Type B pancreatic cell (in vitro differentiated cells): Measurements from ENCODE around the gene DAPK1. TPM values are rescaled to one million over a fixed set of nuclear protein-coding genes. Genes with fewer than 3 reads are reported as not detected.

Experiments
- DNase-seq: peaks from one replicate; pipeline ENCODE4 v3.0.0; 2021; ENCODE audit warnings: mixed read lengths; ENCODE audit not compliant: unreplicated experiment; ENCODE audit errors: extremely low spot score
- H3K27ac Mint-ChIP-seq: 2 replicates; pipeline ENCODE4 v1.8.0; 2021; ENCODE audit warnings: mild to moderate bottlenecking, mixed read lengths
- H3K27me3 Mint-ChIP-seq: 2 replicates; pipeline ENCODE4 v1.8.0; 2021; ENCODE audit warnings: mixed read lengths
- H3K36me3 Mint-ChIP-seq: 2 replicates; pipeline ENCODE4 v1.8.0; 2021; ENCODE audit warnings: mixed read lengths
- H3K4me1 Mint-ChIP-seq: one replicate; pipeline ENCODE4 v1.8.0; 2021; ENCODE audit warnings: mixed read lengths; ENCODE audit not compliant: unreplicated experiment
- H3K4me3 Mint-ChIP-seq: 2 replicates; pipeline ENCODE4 v1.8.0; 2021; ENCODE audit warnings: mild to moderate bottlenecking, mixed read lengths
- H3K9me3 Mint-ChIP-seq: 2 replicates; pipeline ENCODE4 v1.8.0; 2021; ENCODE audit warnings: mixed read lengths
- total RNA-seq: library from RNA; stranded (reverse); gene quantifications from 2 replicates; pipeline ENCODE4 v1.2.1, GENCODE V29; 2021; ENCODE audit warnings: low replicate concordance
- TF ChIP-seq, protein P1 (sequence below): fragments of 200-600 bp; sonication (generic); conservative IDR thresholded peaks from 2 replicates; pipeline ENCODE4 v1.5.0; 2021; ENCODE audit warnings: antibody characterized with exemption, mild to moderate bottlenecking

DAPK1 gene
- total RNA-seq, 1 donor from 2014 or later = 160 TPM

DNA sequence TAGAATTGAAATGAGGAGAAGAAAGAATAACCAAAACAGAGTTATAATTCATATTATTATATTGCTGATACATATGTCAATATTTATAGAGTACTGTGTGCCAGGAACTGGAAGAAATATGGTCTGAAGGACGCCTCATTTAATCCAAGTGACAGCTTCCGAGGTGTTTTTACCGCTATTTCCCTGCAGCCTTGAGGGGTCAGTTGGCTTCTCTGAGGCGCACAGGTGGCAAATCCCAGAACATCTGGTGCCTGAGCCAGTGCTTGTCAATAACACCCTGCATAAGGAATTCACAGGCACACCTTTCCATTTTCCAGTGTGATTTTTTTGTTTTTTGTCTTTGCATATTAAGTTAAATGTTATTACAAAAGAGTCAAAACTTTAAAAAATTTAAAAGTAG, 185.0 kb downstream of the DAPK1 start:
- Mint-ChIP-seq H3K27me3 (no peaks in the 10 kb centered on the region), H3K36me3 (peaks cover 33% of the 10 kb centered on the region), H3K9me3 (no peaks in the 10 kb centered on the region), H3K27ac (peak overlapping the region; percentile 10), H3K4me3 (no peak overlapping the region), H3K4me1 (peaks cover 20% of the 10 kb centered on the region)
- TF ChIP-seq, protein P1, sequence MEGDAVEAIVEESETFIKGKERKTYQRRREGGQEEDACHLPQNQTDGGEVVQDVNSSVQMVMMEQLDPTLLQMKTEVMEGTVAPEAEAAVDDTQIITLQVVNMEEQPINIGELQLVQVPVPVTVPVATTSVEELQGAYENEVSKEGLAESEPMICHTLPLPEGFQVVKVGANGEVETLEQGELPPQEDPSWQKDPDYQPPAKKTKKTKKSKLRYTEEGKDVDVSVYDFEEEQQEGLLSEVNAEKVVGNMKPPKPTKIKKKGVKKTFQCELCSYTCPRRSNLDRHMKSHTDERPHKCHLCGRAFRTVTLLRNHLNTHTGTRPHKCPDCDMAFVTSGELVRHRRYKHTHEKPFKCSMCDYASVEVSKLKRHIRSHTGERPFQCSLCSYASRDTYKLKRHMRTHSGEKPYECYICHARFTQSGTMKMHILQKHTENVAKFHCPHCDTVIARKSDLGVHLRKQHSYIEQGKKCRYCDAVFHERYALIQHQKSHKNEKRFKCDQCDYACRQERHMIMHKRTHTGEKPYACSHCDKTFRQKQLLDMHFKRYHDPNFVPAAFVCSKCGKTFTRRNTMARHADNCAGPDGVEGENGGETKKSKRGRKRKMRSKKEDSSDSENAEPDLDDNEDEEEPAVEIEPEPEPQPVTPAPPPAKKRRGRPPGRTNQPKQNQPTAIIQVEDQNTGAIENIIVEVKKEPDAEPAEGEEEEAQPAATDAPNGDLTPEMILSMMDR = no peak
- DNase-seq = no peak

DNA sequence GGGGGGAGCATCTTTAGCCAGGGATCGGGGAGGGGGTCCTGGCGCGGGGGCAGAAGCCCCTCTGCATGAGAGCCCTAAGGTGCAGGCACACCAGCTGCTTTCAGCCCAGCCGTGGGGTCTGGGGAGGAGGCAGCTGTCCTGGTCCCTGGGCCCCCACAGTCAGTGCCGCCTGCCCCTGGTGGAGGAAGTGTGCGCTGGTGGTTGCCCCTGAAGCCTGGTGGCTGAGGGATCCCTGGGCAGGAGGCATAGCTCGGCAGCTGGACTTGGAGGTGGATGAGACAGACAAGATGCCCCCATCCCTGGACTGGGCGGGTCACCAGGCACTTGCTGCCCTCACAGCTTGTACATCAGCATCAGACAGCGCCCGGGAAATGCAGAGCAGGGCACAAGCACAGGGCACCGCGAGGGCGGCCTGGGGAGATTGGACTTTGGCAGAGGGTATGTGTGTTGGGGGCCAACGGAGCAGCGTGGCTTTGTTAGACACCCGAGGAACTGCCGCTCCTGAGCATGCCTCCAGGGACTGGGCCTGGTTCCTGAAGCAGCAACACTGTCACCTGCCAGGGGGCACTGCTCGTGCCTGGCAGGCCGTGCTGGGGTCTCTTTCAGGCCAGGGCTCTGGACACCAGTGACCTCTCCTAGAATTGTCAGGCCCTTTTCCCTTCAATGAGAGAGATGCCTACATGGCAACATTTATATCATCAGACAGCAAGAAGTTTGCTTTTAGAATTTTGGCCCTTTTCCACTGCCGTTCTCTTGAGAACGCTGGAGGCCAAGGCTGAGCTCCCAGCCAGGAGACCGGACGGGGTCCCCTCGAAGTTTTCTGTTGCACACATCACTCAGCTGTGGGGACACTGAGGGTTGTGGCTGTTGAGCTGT, 186.3 kb downstream of the DAPK1 start:
- Mint-ChIP-seq H3K9me3 (no peaks in the 10 kb centered on the region), H3K4me1 (peaks cover 14% of the 10 kb centered on the region), H3K27ac (peak overlapping the region; percentile 51), H3K36me3 (peaks cover 42% of the 10 kb centered on the region), H3K27me3 (no peaks in the 10 kb centered on the region), H3K4me3 (no peak overlapping the region)
- TF ChIP-seq, protein P1 = no peak
- peak; percentile 66 for DNase-seq

DNA sequence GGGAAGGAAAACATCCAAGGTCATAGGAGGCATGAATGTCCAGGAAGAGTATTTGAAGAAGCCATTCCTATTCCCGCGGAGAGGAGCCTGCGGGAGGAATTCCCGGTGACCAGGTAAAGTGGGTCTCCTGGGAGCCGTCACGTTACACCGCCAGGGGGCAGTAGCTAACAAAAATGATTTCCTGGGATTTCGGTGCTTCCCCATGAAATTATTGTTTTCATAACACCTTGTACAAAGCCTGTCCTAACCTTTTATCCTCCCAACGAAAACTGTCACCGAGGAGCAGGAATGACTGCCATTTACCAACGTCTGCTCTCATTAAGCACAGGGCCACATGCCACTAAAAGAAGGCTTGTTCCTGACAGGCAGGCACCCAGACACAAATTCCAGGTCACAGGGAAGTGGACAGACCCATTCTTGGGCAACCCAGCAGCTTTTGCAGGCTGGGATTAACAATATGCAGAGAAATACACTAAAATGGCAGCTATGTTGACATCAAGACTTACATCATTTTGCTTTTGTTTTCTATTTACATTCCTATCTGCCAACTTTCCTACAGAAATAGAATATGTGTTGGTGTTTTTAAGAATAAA, 187.1 kb downstream of the DAPK1 start:
- DNase-seq = peak; percentile 65
- no peaks in the 10 kb centered on the region for H3K9me3 Mint-ChIP-seq
- peaks cover 14% of the 10 kb centered on the region for H3K4me1 Mint-ChIP-seq
- TF ChIP-seq, protein P1 = peak; percentile 86
- no peak overlapping the region for H3K4me3 Mint-ChIP-seq
- peak overlapping the region; percentile 51 for H3K27ac Mint-ChIP-seq
- peaks cover 49% of the 10 kb centered on the region for H3K36me3 Mint-ChIP-seq
- H3K27me3 Mint-ChIP-seq = no peaks in the 10 kb centered on the region

DNA sequence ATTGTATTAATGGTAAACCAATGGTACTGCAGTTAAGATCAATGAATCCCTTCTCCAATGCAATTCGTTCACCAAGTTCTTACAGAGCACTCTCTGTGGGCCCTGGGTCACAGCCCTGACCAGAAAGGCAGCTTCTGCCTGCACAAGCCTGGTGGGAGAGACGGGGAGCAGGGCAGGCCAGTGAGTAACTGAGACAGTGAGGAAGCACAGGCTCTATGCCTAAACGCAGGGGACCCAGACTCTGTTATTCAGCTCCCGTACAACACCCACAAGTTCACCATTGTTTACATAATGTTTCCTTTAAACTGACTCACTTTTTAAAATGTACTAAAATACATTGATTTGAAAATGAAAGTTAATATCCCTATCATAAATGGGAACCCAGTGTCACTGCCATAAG, 187.8 kb downstream of the DAPK1 start:
- Mint-ChIP-seq H3K27ac (peak overlapping the region; percentile 62), H3K4me1 (peaks cover 14% of the 10 kb centered on the region), H3K36me3 (peaks cover 56% of the 10 kb centered on the region), H3K4me3 (no peak overlapping the region), H3K9me3 (no peaks in the 10 kb centered on the region), H3K27me3 (no peaks in the 10 kb centered on the region)
- DNase-seq = no peak
- TF ChIP-seq, protein P1 = no peak

DNA sequence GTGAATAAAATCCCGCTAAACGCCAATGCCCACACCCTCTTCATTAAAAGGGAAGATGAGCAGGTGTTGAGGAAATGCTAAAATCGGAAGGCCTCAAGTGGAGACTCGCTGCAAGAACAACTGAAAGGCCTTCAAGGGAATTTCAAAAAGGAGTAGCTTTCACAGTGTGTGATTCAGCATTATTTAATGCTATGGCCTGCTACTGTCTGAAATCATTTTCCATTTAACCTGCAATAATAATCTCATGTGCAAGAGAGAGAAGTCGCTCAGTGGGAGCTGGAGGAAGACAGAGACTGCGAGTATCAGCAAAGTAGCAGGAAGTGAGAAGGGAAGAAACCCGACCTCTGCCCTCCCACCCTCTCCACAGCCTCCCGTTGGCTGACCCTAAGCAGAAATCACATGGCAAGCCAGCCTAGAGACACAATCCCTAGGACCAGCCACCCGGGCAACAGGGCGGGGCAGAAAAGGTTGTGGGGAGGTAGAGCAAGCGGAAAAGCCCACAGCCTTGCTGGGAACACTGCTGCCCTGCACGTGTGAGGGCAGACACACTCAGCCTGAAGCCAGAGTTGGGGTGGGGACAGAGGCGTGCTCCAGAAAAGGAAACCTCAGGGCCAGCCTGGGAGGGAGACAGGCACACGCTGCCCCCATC, 188.3 kb downstream of the DAPK1 start:
- Mint-ChIP-seq H3K36me3 (peaks cover 61% of the 10 kb centered on the region), H3K4me1 (peaks cover 14% of the 10 kb centered on the region), H3K4me3 (no peak overlapping the region), H3K27ac (peak overlapping the region; percentile 62), H3K9me3 (no peaks in the 10 kb centered on the region), H3K27me3 (no peaks in the 10 kb centered on the region)
- peak; percentile 47 for DNase-seq
- TF ChIP-seq, protein P1 = no peak
